Colonic mucosa (tissue), 4 donors: ENCODE data around the gene MYDGF. TPM values are rescaled to one million over a fixed set of nuclear protein-coding genes. Genes with fewer than 3 reads are reported as not detected.

Experiments used
- DNase-seq: peaks from one replicate; pipeline ENCODE4 v3.0.0-alpha.2; 2020
- H3K27ac ChIP-seq: fragments of 200-600 bp; one replicate; pipeline ENCODE4 v1.8.0; 2021
- H3K27me3 ChIP-seq: fragments of 200-600 bp; one replicate; pipeline ENCODE4 v1.8.0; 2021
- H3K36me3 ChIP-seq: fragments of 200-600 bp; one replicate; pipeline ENCODE4 v1.8.0; 2021
- H3K4me1 ChIP-seq: fragments of 200-600 bp; one replicate; pipeline ENCODE4 v1.8.0; 2021; ENCODE audit warnings: mild to moderate bottlenecking
- H3K4me3 ChIP-seq: fragments of 200-600 bp; one replicate; pipeline ENCODE4 v1.8.0; 2021
- H3K9ac ChIP-seq, 2 donors: one replicate each; pipeline ENCODE4 v1.7.0; 2013; ENCODE audit warnings: control low read depth in 2 of 2, low read depth in 2 of 2, low read length in 2 of 2
- H3K9me3 ChIP-seq: fragments of 200-600 bp; one replicate; pipeline ENCODE4 v1.8.0; 2021
- intact Hi-C: fragments of 100-400 bp; cut with DNase I; formaldehyde crosslinking; loops from one replicate; pipeline ENCODE4 v1.14.1; 2022
- total RNA-seq, 2 donors: library from RNA; stranded (reverse); fragmentation: NEBNext Ultra II Directional in 1 of 2; extraction: Animal tissue kit (Norgen Biotek cat#: 25700) in 1 of 2; gene quantifications; one replicate each; pipeline ENCODE4 v1.2.1, GENCODE V29; 2021
- TF ChIP-seq, protein P1 (sequence below): fragments of 200-600 bp; IDR thresholded peaks from one replicate; pipeline ENCODE4 v1.8.0; 2022; ENCODE audit warnings: antibody characterized with exemption, mild to moderate bottlenecking
- donor health status: healthy.
- donor health status: DM: no; HTN: no; CAD: no.
- donor health status: DM: no; HTN: no; CAD: no.

Gene MYDGF
- total RNA-seq, 2 donors from 2014 or later: 108 to 182 TPM

DNA sequence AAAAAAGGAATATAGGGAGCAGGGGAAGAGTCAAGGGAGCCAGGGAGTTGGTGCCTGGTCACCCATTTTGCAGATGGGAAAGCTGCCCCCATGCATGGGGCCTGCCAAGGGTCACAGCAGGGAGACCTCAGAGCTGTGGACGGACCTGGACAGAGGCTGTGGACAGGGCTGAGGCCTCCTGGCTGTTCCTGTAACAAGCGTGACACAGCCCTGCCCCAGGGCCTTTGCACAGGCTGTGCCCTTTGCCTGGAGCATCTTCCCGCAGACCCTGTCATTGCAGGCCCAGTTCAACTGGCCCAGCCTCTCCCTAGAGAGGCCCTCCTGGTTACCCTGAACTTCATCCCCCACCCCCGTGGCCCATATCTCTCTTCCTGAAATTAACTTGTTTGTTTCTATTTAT, 24.4 kb downstream of the MYDGF start:
- H3K9ac ChIP-seq: no peak overlapping the region
- intact Hi-C loops: no loop called here
- no peak for DNase-seq
- H3K36me3 ChIP-seq: no peaks in the 10 kb centered on the region
- H3K4me3 ChIP-seq: no peak overlapping the region
- H3K9me3 ChIP-seq: no peaks in the 10 kb centered on the region
- TF ChIP-seq, protein P1, sequence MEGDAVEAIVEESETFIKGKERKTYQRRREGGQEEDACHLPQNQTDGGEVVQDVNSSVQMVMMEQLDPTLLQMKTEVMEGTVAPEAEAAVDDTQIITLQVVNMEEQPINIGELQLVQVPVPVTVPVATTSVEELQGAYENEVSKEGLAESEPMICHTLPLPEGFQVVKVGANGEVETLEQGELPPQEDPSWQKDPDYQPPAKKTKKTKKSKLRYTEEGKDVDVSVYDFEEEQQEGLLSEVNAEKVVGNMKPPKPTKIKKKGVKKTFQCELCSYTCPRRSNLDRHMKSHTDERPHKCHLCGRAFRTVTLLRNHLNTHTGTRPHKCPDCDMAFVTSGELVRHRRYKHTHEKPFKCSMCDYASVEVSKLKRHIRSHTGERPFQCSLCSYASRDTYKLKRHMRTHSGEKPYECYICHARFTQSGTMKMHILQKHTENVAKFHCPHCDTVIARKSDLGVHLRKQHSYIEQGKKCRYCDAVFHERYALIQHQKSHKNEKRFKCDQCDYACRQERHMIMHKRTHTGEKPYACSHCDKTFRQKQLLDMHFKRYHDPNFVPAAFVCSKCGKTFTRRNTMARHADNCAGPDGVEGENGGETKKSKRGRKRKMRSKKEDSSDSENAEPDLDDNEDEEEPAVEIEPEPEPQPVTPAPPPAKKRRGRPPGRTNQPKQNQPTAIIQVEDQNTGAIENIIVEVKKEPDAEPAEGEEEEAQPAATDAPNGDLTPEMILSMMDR: no peak
- H3K4me1 ChIP-seq: peaks cover under 1% of the 10 kb centered on the region
- no peaks in the 10 kb centered on the region for H3K27me3 ChIP-seq
- no peak overlapping the region for H3K27ac ChIP-seq

DNA sequence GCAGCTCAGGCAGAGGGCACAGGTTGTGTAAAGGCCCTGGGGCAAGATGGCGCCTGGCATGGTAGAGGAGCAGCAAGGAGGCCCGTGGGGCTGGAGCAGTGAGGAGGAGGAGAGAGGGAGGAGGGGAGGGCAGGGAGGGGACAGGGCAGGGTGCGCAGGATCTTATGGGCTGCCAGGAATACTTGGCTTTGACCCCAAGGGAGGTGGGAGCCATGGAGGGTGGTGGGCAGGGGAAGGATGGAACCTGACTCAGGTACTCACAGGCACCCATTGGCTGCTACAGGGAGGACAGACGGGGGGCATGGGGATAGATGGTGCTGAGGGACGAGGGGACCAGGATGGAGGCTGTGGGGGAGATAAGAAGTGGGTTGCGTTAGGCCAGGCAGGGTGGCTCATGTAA, 27.5 kb downstream of the MYDGF start:
- Histone ChIP-seq H3K9me3 (no peaks in the 10 kb centered on the region), H3K4me1 (peaks cover 11% of the 10 kb centered on the region), H3K4me3 (no peak overlapping the region), H3K9ac (no peak overlapping the region), H3K36me3 (no peaks in the 10 kb centered on the region), H3K27me3 (no peaks in the 10 kb centered on the region), H3K27ac (no peak overlapping the region)
- no peak for DNase-seq
- TF ChIP-seq, protein P1: no peak
- intact Hi-C loops: no loop called here

DNA sequence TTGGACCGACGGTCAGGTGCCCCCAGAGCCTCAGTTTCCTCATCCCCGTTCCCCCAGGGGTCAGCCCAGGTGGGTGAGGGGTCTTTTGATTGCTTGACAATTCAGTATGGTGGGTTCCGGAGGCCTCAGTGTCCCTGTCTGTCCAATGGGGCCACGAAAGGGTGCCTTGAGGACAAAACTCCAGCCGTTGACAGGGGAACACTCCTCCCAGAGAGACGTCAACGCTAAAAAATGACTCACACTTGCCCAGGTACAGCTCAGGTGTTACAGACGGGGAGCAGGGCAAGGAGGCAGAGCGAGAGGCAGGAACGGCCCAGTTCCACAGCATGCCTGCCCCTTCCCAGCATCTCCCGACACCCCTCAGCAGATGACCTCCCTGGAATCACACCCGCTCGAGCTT, 29.0 kb downstream of the MYDGF start:
- DNase-seq: no peak
- H3K9ac ChIP-seq: peak overlapping the region in 1 of 2 donors; percentile 95

DNA sequence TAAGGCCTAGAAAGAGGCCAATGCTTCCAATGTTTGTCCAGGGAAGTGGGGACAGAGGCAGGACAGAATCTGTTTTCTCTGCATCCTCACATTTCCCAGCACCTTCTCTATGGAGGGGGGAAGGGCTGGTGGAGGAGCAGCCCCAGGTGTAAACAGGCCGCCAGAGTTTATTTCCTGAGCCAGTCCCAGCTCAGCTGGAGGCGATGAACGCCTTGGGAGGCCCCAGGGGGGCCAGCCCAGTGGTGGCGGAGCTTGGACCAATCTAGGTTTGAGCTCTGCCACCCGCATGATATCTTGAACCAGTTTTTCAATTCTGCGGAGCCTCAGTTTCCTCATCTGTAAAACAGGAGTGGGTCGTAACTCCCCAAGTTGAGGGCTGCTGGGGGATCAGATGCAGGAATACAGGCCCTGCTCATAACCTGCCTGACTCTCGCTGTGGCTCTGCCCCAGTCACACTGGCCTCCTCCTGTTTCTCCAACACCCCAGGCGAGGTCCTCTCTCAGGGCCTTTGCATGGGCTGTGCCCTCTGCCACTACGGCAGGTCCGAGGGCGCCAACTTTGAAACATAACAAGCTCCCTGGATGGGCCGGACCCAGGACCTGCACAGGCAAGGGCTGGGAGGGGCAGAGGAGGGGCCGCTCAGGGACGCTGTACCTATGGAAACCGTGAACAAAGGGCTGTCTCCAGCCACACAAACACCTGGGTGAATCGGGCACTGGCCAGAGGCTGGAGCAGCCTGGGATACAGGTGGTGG, 29.7 kb downstream of the MYDGF start:
- TF ChIP-seq, protein P1: no peak
- Histone ChIP-seq H3K36me3 (no peaks in the 10 kb centered on the region), H3K4me3 (peak overlapping the region; percentile 67), H3K9me3 (no peaks in the 10 kb centered on the region), H3K27me3 (no peaks in the 10 kb centered on the region), H3K9ac (peak overlapping the region; percentile 88 to 95), H3K27ac (no peak overlapping the region), H3K4me1 (peaks cover 11% of the 10 kb centered on the region)
- intact Hi-C loops: no loop called here
- DNase-seq: peak; percentile 70

More for the DNA sequence above, 29.0 kb downstream of the MYDGF start:
- intact Hi-C loops: no loop called here
- H3K27me3 ChIP-seq: no peaks in the 10 kb centered on the region
- H3K36me3 ChIP-seq: no peaks in the 10 kb centered on the region
- peaks cover 11% of the 10 kb centered on the region for H3K4me1 ChIP-seq
- H3K27ac ChIP-seq: no peak overlapping the region
- no peaks in the 10 kb centered on the region for H3K9me3 ChIP-seq
- peak overlapping the region; percentile 67 for H3K4me3 ChIP-seq
- TF ChIP-seq, protein P1: no peak

DNA sequence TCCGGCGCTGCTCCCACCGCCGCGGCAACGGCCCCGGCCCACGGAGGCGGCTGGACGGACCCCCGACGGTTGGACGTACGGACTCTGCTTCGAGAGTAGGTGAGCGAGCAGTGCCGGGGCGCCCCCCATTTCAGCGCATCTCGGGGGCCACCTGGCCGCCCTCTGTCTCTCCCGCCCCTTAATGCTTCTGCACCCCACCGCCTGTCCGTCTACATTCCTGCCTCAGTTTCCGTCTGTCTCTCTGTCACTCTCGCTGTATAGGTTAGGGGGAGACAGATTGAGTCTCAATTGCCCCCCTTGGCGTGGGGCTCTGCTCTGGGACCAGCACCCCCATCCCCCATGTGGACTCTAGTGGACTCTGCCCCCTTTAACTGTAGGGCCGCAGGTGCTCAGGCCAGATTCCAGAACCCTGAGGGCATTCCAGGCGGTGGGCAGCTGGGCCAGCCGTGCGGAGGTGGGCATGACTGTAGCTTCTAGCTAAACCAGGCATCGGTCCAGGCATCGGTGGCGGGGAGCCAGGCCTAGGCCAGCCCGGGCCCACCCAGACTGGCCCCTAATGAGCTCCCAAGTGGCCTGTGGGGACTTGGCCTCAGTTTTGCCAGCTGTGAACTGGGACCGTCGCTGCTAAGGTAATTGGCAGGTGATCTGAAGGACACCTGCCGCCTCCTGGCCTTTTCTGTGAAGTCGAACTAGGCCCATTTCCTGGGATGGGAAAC, 30.5 kb downstream of the MYDGF start:
- Histone ChIP-seq H3K36me3 (no peaks in the 10 kb centered on the region), H3K9me3 (no peaks in the 10 kb centered on the region), H3K9ac (peak overlapping the region; percentile 88 to 95), H3K4me1 (peaks cover 11% of the 10 kb centered on the region), H3K4me3 (peak overlapping the region; percentile 67), H3K27me3 (no peaks in the 10 kb centered on the region), H3K27ac (no peak overlapping the region)
- DNase-seq: peak; percentile 55
- TF ChIP-seq, protein P1: no peak
- intact Hi-C loops: loop anchor here (5.0 kb wide), 1 partner anchor 62 kb away; no protein-coding TSS in a partner anchor
